Activated T-cell treated with anti-CD3 and anti-CD28 coated beads for 4 hours (primary cell): ENCODE measurements around the gene CELF3.
"Not testable (repeated sequence)": the region's sequence is repeated elsewhere in the genome, so short reads cannot be mapped to it uniquely, and the experiment has no call there.

ENCODE experiments used
- DNase-seq: peaks from one replicate; pipeline ENCODE4 v3.0.0-alpha.2; 2020

CELF3 gene

GRCh38 chr1:151693057-151693651 lies 23.4 kb downstream of the CELF3 start:
- DNase-seq = no peak

DNA sequence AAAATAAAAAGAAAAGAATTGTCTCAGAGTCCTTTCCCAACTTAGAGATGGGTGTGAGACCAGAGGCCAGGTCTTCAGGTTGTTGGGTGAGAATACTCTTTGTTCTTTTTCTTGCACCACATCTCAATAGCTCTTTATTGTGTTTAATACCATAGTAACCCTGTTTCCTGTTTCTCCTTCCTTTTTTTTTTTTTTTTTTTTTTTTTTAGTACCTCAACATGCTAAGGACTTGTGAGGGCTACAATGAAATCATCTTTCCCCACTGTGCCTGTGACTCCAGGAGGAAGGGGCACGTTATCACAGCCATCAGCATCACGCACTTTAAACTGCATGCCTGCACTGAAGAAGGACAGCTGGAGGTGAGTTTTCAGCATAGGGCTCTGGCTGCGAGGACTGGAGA lies 24.4 kb downstream of the CELF3 start:
- no peak for DNase-seq

DNA sequence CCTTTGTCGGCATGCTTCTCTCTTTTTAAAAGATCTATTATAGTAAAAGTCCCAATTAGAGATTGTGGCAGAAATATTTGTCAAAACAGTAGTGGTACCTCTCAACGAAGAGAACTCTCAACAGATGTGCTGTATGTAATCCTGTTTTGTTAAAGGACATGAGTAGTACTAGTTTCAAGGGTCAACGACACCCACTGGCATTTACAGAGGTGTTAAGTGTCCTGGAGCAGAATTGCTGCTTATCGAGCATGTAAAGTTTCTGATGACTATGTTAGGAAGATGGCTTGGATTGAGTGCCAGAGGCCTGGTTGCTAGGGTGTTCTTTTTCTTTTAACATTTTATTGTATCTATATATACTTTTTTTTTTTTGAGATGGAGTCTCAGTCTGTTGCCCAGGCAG lies 27.1 kb downstream of the CELF3 start:
- DNase-seq = no peak

- no peak for DNase-seq
Observed at GRCh38 chr1:151686561-151686960, 30.0 kb downstream of the CELF3 start.

DNA sequence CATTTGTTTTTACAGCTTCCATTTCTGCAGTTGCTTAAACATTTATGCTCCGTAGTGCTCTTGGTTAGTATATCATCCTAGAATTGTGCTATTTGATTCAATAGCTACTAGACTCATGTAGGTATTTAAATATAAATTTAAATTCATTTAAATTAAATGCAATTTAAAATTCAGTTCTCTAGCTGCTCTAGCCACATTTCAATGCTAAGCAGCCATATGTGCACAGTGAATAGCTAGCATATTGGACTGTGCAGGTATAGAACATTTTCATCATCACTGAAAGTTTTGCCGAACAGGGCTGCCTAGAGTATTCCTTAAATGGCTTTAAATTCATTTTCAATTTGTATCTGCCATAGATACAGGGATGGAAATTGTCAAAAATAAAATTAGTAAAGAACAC lies 32.5 kb downstream of the CELF3 start:
- DNase-seq = no peak

- not testable (repeated sequence) for DNase-seq
Observed at GRCh38 chr1:151682901-151683300, 33.7 kb downstream of the CELF3 start.

DNA sequence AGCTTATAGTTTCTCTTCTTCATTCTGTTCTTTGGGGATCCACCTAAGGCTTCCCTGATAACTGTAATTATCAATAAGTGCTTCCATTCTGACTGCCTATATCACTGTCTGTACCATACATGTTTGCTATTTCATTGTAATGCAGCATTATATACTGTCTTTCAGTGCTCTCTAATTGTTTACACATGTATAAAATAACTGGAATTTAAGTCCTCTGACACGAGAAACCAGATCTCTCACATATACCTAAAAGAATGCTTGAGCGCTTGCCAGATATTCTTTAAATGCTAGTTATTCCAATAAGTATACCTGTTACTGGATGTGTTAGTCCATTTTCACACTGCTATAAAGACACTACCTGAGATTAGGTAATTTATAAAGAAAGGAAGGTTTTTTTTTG lies 34.7 kb downstream of the CELF3 start:
- DNase-seq = no peak

- DNase-seq = no peak
Observed at GRCh38 chr1:151680826-151681225, 35.8 kb downstream of the CELF3 start.

DNA sequence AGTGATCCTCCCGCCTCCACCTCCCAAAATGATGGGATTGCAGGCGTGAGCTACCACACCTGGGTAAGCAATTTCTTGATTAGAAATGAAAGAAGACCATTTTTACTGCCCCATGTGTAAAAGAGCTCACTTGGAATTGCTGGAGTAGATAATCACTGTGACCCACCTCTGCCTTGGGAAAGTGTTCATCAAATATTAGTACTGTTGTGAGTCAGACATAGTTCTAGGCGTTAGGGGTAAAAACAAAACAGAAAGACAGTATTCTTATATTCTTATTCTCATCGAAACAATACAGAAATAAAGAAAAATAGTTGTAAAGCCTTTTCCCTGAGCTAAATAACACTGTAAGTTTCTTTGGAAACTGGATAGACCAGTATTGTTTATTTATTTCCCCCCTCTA lies 36.2 kb downstream of the CELF3 start:
- DNase-seq = no peak

DNA sequence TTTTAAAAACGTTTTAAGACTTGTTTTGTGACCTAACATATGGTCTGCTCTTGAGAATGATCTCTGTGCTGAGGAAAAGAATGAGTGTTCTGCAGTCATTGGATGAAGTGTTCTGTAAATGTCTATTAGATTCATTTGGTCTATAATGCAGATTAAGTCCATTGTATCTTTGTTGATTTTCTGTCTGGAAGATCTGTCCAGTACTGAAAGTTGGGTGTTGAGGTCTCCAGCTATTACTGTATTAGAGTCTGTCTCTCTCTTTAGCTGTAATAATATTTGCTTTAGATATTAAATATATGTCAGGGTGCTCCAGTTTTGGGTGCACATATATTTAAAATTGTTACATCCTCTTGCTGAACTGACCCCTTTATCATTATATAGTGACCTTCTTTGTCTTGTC lies 43.2 kb downstream of the CELF3 start:
- DNase-seq = no peak

- DNase-seq = not testable (repeated sequence)
Observed at GRCh38 chr1:151670036-151670675, 46.4 kb downstream of the CELF3 start.

DNA sequence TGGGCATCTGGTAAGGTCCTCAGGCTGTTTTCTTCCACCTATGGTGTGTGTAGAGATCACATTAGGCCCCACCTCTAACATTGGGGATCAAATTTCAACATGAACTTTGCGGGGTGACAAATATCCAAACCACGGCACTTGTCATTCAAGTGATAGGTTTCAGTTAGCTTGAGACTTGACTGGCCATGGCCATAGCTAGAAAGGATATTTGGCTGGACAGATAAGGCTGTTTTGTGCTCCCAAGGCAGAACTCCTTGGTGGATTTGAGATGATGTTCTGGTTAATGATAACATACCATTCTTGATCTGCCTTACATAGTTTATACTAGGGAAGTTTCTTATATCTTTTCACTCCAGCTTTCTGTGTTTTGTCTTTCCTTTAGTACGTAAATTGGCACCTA lies 48.5 kb downstream of the CELF3 start:
- DNase-seq = no peak

DNA sequence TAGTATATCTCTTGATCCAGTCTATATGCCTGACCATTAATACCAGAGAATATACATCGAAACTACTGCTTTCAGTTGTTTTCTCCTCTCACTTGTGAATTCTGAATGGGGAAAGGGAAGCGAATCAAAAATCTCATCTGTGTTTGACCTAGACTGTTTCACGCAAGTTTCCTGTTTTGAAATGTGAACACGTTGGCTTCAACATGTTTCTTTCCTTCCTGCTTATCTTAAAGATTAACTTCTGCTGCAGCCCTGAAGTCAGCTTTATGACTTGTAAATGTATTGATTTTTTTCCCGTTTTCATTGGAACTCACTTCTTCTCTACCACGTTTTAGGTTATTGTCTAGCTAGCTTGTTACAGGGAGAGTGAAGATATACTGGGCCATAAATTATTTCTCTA lies 54.9 kb downstream of the CELF3 start:
- no peak for DNase-seq

- DNase-seq = no peak
Observed at GRCh38 chr1:151655371-151655770, 61.2 kb downstream of the CELF3 start.

DNA sequence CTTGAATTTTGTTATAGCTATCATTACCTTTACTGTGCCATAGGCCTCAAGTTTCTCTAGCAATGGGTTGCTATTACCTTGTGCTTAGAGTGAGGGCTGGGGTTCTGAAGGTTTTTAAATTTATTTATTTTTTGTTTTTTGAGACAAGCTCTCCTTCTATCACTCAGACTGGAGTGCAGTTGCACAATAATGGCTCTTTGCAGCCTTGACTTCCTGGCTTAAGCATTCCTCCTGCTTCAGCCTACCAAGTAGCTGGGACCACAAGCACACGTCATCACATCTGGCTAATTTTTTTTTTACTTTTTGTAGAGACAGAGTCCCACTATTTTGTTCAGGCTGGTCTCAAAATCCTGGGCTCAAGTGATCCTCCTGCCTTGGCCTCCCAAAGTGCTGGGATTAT lies 63.2 kb downstream of the CELF3 start:
- DNase-seq = no peak
